ENCODE measurements around the gene GRAMD4.

GRCh38 chr22:46617207-46617985 lies 2.8 kb upstream of the GRAMD4 start:
- TF ChIP-seq CTCF (IDR thresholded peaks at IDR 0.05), result no peak
- TF ChIP-seq POLR2A (IDR thresholded peaks at IDR 0.05), result no peak

All from transverse colon (tissue), 3 donors.